Tibial nerve (tissue), 4 donors: Measurements from ENCODE around the gene SLC44A5. TPM values are rescaled to one million over a fixed set of nuclear protein-coding genes. Genes with fewer than 3 reads are reported as not detected.
A peak's percentile ranks its signal among the peaks of the same experiment; 100 is the strongest.
"Not testable (repeated sequence)": the region's sequence is repeated elsewhere in the genome, so short reads cannot be mapped to it uniquely, and the experiment has no call there.

Experiments
- DNase-seq, 2 donors: peaks; one replicate each; pipeline ENCODE4 v3.0.0-alpha.2; 2019; ENCODE audit warnings: low spot score in 2 of 2
- H3K27ac ChIP-seq, 4 donors: fragments of 200-600 bp; sonication (generic) in 3 of 4; one replicate each; pipeline ENCODE4 v1.5.1; 2017 to 2019; ENCODE audit warnings: mild to moderate bottlenecking in 1 of 4
- H3K27me3 ChIP-seq, 2 donors: fragments of 200-600 bp; sonication (generic) in 1 of 2; one replicate each; pipeline versions ENCODE4 v1.5.1 to v1.6.0; 2017 to 2019
- H3K36me3 ChIP-seq, 3 donors: fragments of 200-600 bp; sonication (generic); one replicate each; pipeline ENCODE4 v1.5.1; 2018 to 2019
- H3K4me1 ChIP-seq, 4 donors: fragments of 200-600 bp; sonication (generic) in 3 of 4; one replicate each; pipeline ENCODE4 v1.5.1; 2017 to 2019
- H3K4me3 ChIP-seq, 4 donors: fragments of 200-600 bp; sonication (generic) in 3 of 4; one replicate each; pipeline ENCODE4 v1.5.1; 2017 to 2019; ENCODE audit warnings: mild to moderate bottlenecking in 1 of 4, moderate library complexity in 1 of 4
- H3K9me3 ChIP-seq, 4 donors: fragments of 200-600 bp; sonication (generic) in 3 of 4; one replicate each; pipeline ENCODE4 v1.5.1; 2017 to 2019
- CTCF ChIP-seq, 5 experiments: fragments of 200-600 bp in 3 of 5; fragments of 450-650 bp in 2 of 5; sonication (generic) in 3 of 5; IDR thresholded peaks; one replicate each; pipeline ENCODE4 v1.5.1; 2016 to 2019; ENCODE audit warnings: antibody characterized with exemption in 5 of 5, mild to moderate bottlenecking in 3 of 5, moderate library complexity in 2 of 5
- EP300 ChIP-seq, 2 donors: sonication (generic); formaldehyde crosslinking; IDR thresholded peaks; one replicate each; pipeline ENCODE4 v1.6.1; 2017; ENCODE audit warnings: antibody characterized with exemption in 2 of 2, mild to moderate bottlenecking in 1 of 2
- POLR2A ChIP-seq, 2 donors: fragments of 450-650 bp; IDR thresholded peaks; one replicate each; pipeline ENCODE4 v1.6.1; 2017; ENCODE audit warnings: antibody characterized with exemption in 2 of 2, mild to moderate bottlenecking in 2 of 2, moderate library complexity in 2 of 2
- WGBS, 2 donors: methylation state at CpG; one replicate each; pipeline ENCODE4 v1.1.5; 2018; 5-methylcytosine and 5-hydroxymethylcytosine counted together
- total RNA-seq, 4 donors: library from RNA; depleted of rRNA; stranded (reverse); fragments of >200 nt; gene quantifications; one replicate each; pipeline ENCODE4 v1.1.0, GENCODE V29; 2016

The SLC44A5 gene
- total RNA-seq, 4 donors from 2014 or later, result 0.21 TPM; not detected in 3

DNA sequence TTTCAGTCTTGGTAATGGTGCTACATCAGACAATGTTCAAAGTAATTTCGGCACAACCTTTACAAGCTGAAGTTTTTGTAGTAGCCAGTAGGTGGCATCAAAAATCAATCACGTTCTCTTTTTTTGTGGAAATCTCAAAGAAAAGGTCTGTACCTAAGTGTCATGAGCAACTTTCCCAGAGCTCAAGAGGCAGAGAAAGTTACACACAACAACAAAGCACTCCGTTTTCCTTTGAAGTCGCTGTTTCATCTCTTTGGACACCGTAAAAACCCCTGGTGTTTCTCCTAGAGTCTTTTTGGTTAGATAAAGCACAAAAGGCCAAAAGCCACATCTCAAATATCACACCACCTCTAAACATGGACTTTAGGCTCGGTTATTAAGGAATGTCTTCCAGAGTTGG, 345.1 kb downstream of the SLC44A5 start:
- TF ChIP-seq EP300 (IDR thresholded peaks at IDR 0.05), result no peak
- TF ChIP-seq CTCF (IDR thresholded peaks at IDR 0.05), result peak in 4 of 5 experiments; percentile 22 to 47 (median 38)
- Histone ChIP-seq H3K36me3 (no peaks in the 10 kb centered on the region), H3K27me3 (no peaks in the 10 kb centered on the region), H3K9me3 (peaks cover 0 to 4% (median 0%) of the 10 kb centered on the region in 4 donors), H3K27ac (no peak overlapping the region), H3K4me1 (no peaks in the 10 kb centered on the region), H3K4me3 (no peak overlapping the region)
- DNase-seq, result no peak
- WGBS, 2 donors, result 9% methylated on average over 6 of the region's 6 CpGs

DNA sequence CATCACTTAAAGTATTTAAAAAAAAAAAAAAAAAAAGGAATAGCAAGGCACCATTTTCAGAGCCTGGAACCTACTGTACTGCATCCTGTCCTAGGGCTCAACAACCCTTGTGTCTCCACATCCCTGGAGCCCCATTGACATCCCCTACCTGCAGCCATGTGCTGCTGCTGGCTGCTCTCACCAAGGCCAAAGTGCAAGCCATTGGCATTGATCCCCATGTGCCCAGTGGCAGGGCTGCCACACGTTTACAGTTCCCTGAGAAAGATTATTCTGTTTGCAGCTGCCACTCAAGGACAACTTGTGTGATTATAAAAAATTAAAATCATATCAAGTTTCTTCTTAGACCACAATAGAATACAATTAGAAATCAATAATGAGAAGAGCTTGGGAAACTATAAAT, 346.8 kb downstream of the SLC44A5 start:
- no peaks in the 10 kb centered on the region for H3K27me3 ChIP-seq
- no peak for DNase-seq
- H3K36me3 ChIP-seq, result no peaks in the 10 kb centered on the region
- H3K9me3 ChIP-seq, result peaks cover 0 to 4% (median 0%) of the 10 kb centered on the region in 4 donors
- H3K4me1 ChIP-seq, result no peaks in the 10 kb centered on the region
- H3K4me3 ChIP-seq, result no peak overlapping the region
- TF ChIP-seq EP300 (IDR thresholded peaks at IDR 0.05) (no peak), POLR2A (IDR thresholded peaks at IDR 0.05) (no peak), CTCF (IDR thresholded peaks at IDR 0.05) (no peak)
- 50 to 64% methylated on average over 1 of the region's 1 CpG for WGBS, 2 donors
- H3K27ac ChIP-seq, result no peak overlapping the region

DNA sequence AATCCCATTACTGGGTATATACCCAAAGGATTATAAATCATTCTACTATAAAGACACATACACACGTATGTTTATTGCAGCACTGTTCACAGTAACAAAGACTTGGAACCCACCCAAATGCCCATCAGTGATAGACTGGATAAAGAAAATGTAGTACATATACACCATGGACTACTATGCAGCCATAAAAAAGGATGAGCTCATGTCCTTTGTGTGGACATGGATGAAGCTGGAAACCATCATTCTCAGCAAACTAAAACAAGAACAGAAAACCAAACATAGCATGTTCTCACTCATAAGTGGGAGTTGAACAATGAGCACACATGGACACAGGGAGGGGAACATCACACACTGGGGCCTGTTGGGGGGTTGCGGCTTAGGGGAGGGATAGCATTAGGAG, 347.3 kb downstream of the SLC44A5 start:
- H3K4me3 ChIP-seq, H3K36me3 ChIP-seq, H3K9me3 ChIP-seq, H3K27me3 ChIP-seq, H3K27ac ChIP-seq, H3K4me1 ChIP-seq, DNase-seq: not testable (repeated sequence)
- WGBS, 2 donors, result 98% methylated on average over 2 of the region's 2 CpGs

DNA sequence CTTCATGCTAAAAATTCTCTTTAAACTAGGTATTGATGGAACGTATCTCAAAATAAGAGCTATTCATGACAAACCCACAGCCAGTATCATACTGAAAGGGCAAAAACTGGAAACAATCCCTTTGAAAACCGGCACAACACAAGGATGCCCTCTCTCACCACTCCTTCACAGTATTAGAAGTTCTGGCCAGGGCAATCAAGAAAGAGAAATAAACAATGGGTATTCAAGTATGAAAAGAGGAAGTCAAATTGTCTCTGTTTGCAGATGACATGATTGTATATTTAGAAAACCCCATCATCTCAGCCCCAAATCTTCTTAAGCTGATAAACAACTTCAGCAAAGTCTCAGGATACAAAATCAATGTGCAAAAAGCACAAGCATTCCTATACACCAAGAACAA, 349.0 kb downstream of the SLC44A5 start:
- H3K36me3 ChIP-seq, H3K27ac ChIP-seq: not testable (repeated sequence)
- WGBS, 2 donors, result 80 to 82% methylated on average over 2 of the region's 2 CpGs

GRCh38 chr1:75258351-75258750, 352.6 kb downstream of the SLC44A5 start:
- WGBS, 2 donors, result 80 to 83% methylated on average over 1 to 4 of the region's 4 CpGs
- H3K27ac ChIP-seq, result no peak overlapping the region
- no peaks in the 10 kb centered on the region for H3K27me3 ChIP-seq
- no peak for TF ChIP-seq CTCF (IDR thresholded peaks at IDR 0.05)
- no peak for TF ChIP-seq EP300 (IDR thresholded peaks at IDR 0.05)
- no peak for TF ChIP-seq POLR2A (IDR thresholded peaks at IDR 0.05)
- no peak overlapping the region for H3K4me3 ChIP-seq
- H3K36me3 ChIP-seq, result no peaks in the 10 kb centered on the region
- no peaks in the 10 kb centered on the region for H3K4me1 ChIP-seq
- peaks cover 0 to 4% (median 0%) of the 10 kb centered on the region in 4 donors for H3K9me3 ChIP-seq
- no peak for DNase-seq

More for the DNA sequence above, 349.0 kb downstream of the SLC44A5 start:
- not testable (repeated sequence) for H3K9me3 ChIP-seq, DNase-seq, H3K27me3 ChIP-seq, H3K4me3 ChIP-seq, H3K4me1 ChIP-seq

DNA sequence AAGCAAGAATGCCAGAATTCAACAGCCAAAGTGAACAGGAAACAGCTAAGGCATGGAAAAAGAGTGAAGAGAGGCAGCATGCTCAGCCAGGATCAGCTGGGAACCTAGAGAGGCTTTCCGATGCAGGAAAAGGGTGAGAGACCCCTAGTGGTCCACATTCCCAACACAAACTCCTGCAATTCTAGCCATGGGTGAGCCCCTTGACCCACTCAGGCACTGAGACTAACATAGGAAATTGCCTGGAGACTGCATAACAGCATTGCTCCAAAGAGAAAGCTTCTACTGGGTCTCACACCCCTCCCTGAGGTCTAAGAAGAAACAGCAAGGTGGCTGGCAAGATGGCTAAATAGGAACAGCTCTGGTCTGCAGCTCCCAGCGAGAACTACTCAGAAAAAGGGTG, 353.5 kb downstream of the SLC44A5 start:
- H3K9me3 ChIP-seq, result peaks cover 0 to under 1% (median 0%) of the 10 kb centered on the region in 4 donors
- DNase-seq, result no peak
- H3K27ac ChIP-seq, result no peak overlapping the region
- no peak overlapping the region for H3K4me3 ChIP-seq
- no peaks in the 10 kb centered on the region for H3K36me3 ChIP-seq
- no peaks in the 10 kb centered on the region for H3K27me3 ChIP-seq
- H3K4me1 ChIP-seq, result no peaks in the 10 kb centered on the region
- WGBS, 2 donors, result 33 to 44% methylated on average over 2 of the region's 2 CpGs
- TF ChIP-seq CTCF (IDR thresholded peaks at IDR 0.05), result no peak
- no peak for TF ChIP-seq POLR2A (IDR thresholded peaks at IDR 0.05)
- no peak for TF ChIP-seq EP300 (IDR thresholded peaks at IDR 0.05)

DNA sequence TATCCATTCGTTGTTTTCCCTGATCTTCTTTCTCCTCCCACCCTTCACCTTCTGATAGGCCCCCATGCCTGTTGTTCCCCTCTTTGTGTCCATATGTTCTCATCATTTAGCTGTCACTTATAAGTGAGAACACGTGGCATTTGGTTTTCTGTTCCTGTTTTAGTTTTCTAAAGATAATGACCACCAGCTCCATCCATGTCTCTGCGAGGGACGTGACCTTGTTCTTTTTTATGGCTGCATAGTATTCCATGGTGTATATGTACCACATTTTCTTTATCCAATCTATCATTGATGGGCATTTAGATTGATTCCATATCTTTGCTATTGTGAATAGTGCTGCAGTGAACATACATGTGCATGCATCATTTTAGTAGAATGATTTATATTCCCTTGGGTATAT, 360.8 kb downstream of the SLC44A5 start:
- not testable (repeated sequence) for H3K36me3 ChIP-seq, H3K9me3 ChIP-seq, H3K27ac ChIP-seq, H3K4me1 ChIP-seq, H3K4me3 ChIP-seq, DNase-seq, H3K27me3 ChIP-seq
- WGBS, 2 donors, result 84 to 87% methylated on average over 4 of the region's 4 CpGs
